Cardiac muscle cell (in vitro differentiated cells and primary cell): ENCODE results near the gene DLG5. TPM values are rescaled to one million over a fixed set of nuclear protein-coding genes. Genes with fewer than 3 reads are reported as not detected.
A peak's percentile ranks its signal among the peaks of the same experiment; 100 is the strongest.

Experiments
- DNase-seq, 2 donors: peaks; one replicate each; pipeline versions ENCODE4 v3.0.0 to v3.0.0-alpha.2; 2010 to 2017; ENCODE audit warnings: low read depth in 1 of 2, low spot score in 1 of 2
- H3K27ac ChIP-seq: fragments of 200-600 bp; sonication (generic); 2 replicates; pipeline ENCODE4 v1.5.1; 2016
- H3K27me3 ChIP-seq: fragments of 200-600 bp; sonication (generic); 2 replicates; pipeline ENCODE4 v1.6.0; 2016; ENCODE audit warnings: control low read depth
- H3K36me3 ChIP-seq: fragments of 200-600 bp; sonication (generic); 2 replicates; pipeline ENCODE4 v1.5.1; 2016; ENCODE audit warnings: control low read depth
- H3K4me1 ChIP-seq: fragments of 200-600 bp; sonication (generic); 2 replicates; pipeline ENCODE4 v1.8.1; 2017; ENCODE audit warnings: low read depth, mild to moderate bottlenecking, mixed run types
- H3K4me3 ChIP-seq: fragments of 200-600 bp; sonication (generic); 2 replicates; pipeline ENCODE4 v1.5.1; 2016; ENCODE audit warnings: mild to moderate bottlenecking
- H3K9me3 ChIP-seq: fragments of 200-600 bp; sonication (generic); 2 replicates; pipeline ENCODE4 v1.5.1; 2017; ENCODE audit warnings: low read depth, mild to moderate bottlenecking, control low read depth
- polyA plus RNA-seq: library from polyadenylated mRNA; unstranded; fragments of >200 nt; fragmentation: Nextera tagmentation; extraction: Ambion mirVana; gene quantifications from 2 replicates; pipeline ENCODE4 v1.2.1, GENCODE V29; 2016
- total RNA-seq: library from RNA; depleted of rRNA; stranded (reverse); fragments of >200 nt; gene quantifications from 2 replicates; pipeline ENCODE4 v1.2.3, GENCODE V29; 2016
- TF ChIP-seq, protein P1 (sequence below): IDR thresholded peaks from 2 replicates; pipeline ENCODE4 v1.5.1; 2012; ENCODE audit warnings: low read depth, mild to moderate bottlenecking, low read length

DLG5 gene
- total and polyA plus RNA-seq, 2 experiments from 2014 or later = 20.3 to 64.4 TPM

DNA sequence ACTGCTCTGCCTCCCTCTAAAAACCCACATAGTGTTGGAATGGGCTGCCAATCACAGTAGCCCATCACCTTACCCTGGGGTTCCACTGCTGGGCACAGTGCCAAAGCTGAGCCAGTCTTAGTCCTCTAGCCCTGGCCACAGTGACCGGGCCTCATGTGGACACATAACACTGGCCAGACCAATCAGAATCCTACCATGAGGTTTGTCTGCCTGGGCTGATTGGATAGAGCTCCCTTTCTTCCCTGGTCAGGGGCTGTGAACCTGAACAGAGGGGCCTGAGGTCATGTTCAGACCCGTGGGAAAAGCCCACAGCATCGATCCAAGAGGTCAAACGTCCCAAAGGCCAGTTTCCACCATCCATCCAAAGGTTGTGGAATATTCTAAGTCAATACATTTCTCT, 6.1 kb downstream of the DLG5 start:
- Histone ChIP-seq H3K27me3 (no peaks in the 10 kb centered on the region), H3K4me1 (peaks cover 15% of the 10 kb centered on the region), H3K9me3 (no peaks in the 10 kb centered on the region), H3K27ac (no peak overlapping the region), H3K36me3 (no peaks in the 10 kb centered on the region), H3K4me3 (no peak overlapping the region)
- TF ChIP-seq, protein P1, sequence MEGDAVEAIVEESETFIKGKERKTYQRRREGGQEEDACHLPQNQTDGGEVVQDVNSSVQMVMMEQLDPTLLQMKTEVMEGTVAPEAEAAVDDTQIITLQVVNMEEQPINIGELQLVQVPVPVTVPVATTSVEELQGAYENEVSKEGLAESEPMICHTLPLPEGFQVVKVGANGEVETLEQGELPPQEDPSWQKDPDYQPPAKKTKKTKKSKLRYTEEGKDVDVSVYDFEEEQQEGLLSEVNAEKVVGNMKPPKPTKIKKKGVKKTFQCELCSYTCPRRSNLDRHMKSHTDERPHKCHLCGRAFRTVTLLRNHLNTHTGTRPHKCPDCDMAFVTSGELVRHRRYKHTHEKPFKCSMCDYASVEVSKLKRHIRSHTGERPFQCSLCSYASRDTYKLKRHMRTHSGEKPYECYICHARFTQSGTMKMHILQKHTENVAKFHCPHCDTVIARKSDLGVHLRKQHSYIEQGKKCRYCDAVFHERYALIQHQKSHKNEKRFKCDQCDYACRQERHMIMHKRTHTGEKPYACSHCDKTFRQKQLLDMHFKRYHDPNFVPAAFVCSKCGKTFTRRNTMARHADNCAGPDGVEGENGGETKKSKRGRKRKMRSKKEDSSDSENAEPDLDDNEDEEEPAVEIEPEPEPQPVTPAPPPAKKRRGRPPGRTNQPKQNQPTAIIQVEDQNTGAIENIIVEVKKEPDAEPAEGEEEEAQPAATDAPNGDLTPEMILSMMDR = no peak
- no peak for DNase-seq

DNA sequence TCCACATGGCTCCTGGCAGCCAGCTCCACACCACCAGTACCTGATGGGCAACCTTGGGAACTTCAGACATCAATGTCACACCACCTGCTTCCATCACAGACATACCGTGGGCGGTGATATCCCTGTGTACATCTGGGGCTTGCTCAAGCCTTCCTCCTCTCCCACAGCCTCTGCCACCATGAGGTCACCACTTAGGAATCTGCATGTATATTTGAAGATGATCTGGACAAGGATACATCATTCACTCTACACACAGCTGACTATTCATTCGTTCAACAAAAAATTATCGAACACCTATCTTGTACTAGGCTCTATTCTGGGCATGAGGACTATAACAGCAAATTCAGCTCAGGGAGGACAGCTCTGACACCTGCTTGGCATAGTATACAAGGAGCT, 6.8 kb downstream of the DLG5 start:
- Histone ChIP-seq H3K4me3 (no peak overlapping the region), H3K4me1 (peaks cover 8% of the 10 kb centered on the region), H3K27me3 (no peaks in the 10 kb centered on the region), H3K27ac (no peak overlapping the region), H3K9me3 (no peaks in the 10 kb centered on the region), H3K36me3 (no peaks in the 10 kb centered on the region)
- TF ChIP-seq, protein P1 = no peak
- peak in 1 of 2 donors; percentile 42 for DNase-seq

DNA sequence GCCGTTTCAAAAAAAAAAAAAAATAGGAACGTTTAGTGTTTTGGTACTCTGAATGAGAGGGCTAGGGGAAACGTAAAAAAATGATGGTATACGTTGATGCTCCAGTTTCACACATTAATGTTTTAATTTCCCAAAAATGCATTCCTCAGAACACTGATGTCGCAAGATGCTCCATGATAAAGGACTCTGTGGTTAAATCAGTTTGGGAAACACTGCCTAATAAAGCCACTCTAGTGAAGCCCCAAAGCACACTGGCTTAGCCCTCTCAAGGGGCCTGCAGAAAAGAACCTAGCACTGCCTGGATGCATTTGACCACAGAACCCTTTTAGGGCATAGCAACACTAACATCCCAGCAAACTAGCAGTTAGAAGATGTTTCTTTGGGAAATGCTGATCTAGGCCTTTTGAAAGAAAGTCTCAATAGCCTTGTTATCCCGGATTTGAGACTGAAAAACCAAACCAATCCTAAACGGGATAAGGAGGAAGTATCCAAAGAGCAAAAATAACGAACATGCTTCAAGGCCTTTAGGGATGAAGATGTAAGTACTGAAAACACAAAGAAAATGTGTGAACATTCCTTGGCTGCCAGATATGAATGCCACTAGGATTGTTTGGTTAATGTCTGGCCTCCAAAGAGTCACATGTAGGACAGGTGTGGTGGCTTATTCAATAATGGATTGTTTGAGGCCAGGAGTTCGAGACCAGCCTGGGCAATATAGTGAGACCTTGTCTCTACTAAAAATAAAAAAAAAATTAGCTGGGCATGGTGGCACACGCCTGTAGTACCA, 11.0 kb downstream of the DLG5 start:
- TF ChIP-seq, protein P1 = no peak
- no peak overlapping the region for H3K27ac ChIP-seq
- no peaks in the 10 kb centered on the region for H3K36me3 ChIP-seq

DNA sequence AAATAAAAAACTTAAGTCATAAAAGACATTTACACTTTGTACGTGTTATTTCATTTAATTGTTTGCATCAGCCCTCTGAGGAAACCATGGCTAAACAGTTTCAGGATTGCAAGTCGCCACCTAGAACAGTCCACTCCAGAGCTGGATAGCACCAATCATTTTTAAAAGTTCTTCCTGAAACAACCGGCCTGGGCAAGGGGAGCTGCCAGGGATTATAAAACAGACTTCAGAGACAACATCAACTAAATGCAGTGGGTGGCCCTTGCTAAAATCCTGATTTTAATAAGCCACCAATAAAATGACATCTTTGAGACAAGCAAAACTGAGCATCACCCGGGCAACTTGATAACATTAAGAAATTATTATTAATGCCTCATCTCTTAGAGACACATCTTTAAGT, 13.5 kb downstream of the DLG5 start:
- TF ChIP-seq, protein P1 = no peak
- Histone ChIP-seq H3K27me3 (no peaks in the 10 kb centered on the region), H3K4me3 (no peak overlapping the region), H3K36me3 (no peaks in the 10 kb centered on the region), H3K9me3 (no peaks in the 10 kb centered on the region), H3K4me1 (peaks cover 6% of the 10 kb centered on the region), H3K27ac (no peak overlapping the region)
- no peak for DNase-seq

More for the DNA sequence above, 11.0 kb downstream of the DLG5 start:
- Histone ChIP-seq H3K9me3 (no peaks in the 10 kb centered on the region), H3K4me3 (no peak overlapping the region), H3K27me3 (no peaks in the 10 kb centered on the region), H3K4me1 (no peaks in the 10 kb centered on the region)
- DNase-seq = peak in 1 of 2 donors; percentile 69

DNA sequence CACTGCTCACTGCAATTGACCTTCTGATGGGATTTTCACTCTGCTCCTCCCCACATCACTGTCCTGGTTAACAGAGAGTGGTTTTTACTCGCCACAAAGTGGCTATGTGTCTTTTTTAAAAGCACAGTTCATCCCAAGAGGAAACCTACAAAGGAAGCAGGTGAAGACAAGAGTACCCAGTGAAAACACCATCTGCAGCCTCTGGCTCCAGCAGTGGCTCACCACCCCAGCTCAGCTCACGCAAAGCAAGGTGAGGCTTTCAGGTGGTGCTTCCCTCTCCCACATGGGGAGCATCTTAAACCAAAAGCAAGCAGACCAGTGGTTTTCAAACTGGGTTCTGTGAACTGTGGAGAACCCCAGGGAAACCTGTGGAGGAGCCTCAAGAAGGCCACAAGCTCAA, 14.0 kb downstream of the DLG5 start:
- Histone ChIP-seq H3K9me3 (no peaks in the 10 kb centered on the region), H3K4me1 (peaks cover 6% of the 10 kb centered on the region), H3K4me3 (no peak overlapping the region), H3K36me3 (no peaks in the 10 kb centered on the region), H3K27me3 (no peaks in the 10 kb centered on the region), H3K27ac (no peak overlapping the region)
- no peak for DNase-seq
- TF ChIP-seq, protein P1 = no peak
